Measurements from ENCODE around the gene IRF2BP2. TPM values are rescaled to one million over a fixed set of nuclear protein-coding genes. Genes with fewer than 3 reads are reported as not detected.

Gene IRF2BP2
- total and polyA plus RNA-seq, 10 of the 15 experiments (the other 5 are each of a cell fraction or from before 2014, with no cell fraction given) = 7.5 to 114 (median 52.3) TPM

DNA sequence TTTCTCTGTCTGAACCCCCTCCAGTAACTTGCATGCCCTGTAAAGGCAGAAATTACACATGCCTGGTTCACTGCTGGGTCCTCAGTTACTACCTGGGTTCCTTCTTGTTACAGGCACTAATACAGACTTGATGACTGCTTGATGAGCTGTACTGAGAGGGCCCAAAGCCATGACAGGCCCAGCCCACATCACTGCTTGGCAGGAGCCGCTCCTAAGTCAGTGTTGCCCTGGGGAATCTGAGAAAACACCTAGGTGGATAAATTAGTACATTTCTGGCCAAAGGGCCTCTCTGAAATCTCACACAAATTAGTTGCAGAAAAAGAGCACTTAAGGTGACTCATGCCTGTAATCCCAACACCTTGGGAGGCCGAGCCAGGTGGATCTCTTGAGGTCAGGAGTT, 37.8 kb upstream of the IRF2BP2 start:
- no peak overlapping the region for H3K4me3 ChIP-seq
- POLR2A ChIA-PET = interaction anchor here (1.1 kb wide), 1 partner anchor 20 kb away, joined by 3 read pairs; no protein-coding TSS in a partner anchor
- CTCF ChIA-PET = interaction anchor here (1.0 kb wide), 1 partner anchor 9 kb away, joined by 3 read pairs; no protein-coding TSS in a partner anchor
- RAD21 ChIA-PET (ENCODE audit: unreplicated experiment) = no interaction called here
- 3% methylated on average over 2 of the region's 2 CpGs for WGBS (ENCODE audit: insufficient coverage, insufficient replicate concordance, low lambda C conversion rate, missing lambda C conversion rate)
- H3K4me2 ChIP-seq (ENCODE audit: control insufficient read depth, insufficient read depth) = no peak overlapping the region
- BruUV-seq (replicated peaks) = no TSS peak
- no peak overlapping the region for H3K9ac ChIP-seq (ENCODE audit: control insufficient read depth, insufficient read depth, low read length)
- FAIRE-seq (no peak), ATAC-seq (peak; percentile 47; the same call in 2 of the 3 replicates), DNase-seq (ENCODE audit: low read depth, low spot score) (no peak)
- TF ChIP-seq ESRRA (IDR thresholded peaks at IDR 0.05; ENCODE audit: low read length) (no peak), CHD1 (IDR thresholded peaks at IDR 0.05; ENCODE audit: low read depth, low read length) (no peak), SP1 (IDR thresholded peaks at IDR 0.05; ENCODE audit: low read depth, low read length) (no peak), BMI1 (IDR thresholded peaks at IDR 0.05; ENCODE audit: borderline replicate concordance) (no peak)
- TF ChIP-seq, protein P1, sequence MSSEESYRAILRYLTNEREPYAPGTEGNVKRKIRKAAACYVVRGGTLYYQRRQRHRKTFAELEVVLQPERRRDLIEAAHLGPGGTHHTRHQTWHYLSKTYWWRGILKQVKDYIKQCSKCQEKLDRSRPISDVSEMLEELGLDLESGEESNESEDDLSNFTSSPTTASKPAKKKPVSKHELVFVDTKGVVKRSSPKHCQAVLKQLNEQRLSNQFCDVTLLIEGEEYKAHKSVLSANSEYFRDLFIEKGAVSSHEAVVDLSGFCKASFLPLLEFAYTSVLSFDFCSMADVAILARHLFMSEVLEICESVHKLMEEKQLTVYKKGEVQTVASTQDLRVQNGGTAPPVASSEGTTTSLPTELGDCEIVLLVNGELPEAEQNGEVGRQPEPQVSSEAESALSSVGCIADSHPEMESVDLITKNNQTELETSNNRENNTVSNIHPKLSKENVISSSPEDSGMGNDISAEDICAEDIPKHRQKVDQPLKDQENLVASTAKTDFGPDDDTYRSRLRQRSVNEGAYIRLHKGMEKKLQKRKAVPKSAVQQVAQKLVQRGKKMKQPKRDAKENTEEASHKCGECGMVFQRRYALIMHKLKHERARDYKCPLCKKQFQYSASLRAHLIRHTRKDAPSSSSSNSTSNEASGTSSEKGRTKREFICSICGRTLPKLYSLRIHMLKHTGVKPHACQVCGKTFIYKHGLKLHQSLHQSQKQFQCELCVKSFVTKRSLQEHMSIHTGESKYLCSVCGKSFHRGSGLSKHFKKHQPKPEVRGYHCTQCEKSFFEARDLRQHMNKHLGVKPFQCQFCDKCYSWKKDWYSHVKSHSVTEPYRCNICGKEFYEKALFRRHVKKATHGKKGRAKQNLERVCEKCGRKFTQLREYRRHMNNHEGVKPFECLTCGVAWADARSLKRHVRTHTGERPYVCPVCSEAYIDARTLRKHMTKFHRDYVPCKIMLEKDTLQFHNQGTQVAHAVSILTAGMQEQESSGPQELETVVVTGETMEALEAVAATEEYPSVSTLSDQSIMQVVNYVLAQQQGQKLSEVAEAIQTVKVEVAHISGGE (CRISPR knock-in tag; IDR thresholded peaks at IDR 0.05) = no peak
- TF ChIP-seq, protein P2, sequence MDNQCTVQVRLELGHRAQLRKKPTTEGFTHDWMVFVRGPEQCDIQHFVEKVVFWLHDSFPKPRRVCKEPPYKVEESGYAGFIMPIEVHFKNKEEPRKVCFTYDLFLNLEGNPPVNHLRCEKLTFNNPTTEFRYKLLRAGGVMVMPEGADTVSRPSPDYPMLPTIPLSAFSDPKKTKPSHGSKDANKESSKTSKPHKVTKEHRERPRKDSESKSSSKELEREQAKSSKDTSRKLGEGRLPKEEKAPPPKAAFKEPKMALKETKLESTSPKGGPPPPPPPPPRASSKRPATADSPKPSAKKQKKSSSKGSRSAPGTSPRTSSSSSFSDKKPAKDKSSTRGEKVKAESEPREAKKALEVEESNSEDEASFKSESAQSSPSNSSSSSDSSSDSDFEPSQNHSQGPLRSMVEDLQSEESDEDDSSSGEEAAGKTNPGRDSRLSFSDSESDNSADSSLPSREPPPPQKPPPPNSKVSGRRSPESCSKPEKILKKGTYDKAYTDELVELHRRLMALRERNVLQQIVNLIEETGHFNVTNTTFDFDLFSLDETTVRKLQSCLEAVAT (IDR thresholded peaks at IDR 0.05) = no peak
- TF ChIP-seq, protein P3, sequence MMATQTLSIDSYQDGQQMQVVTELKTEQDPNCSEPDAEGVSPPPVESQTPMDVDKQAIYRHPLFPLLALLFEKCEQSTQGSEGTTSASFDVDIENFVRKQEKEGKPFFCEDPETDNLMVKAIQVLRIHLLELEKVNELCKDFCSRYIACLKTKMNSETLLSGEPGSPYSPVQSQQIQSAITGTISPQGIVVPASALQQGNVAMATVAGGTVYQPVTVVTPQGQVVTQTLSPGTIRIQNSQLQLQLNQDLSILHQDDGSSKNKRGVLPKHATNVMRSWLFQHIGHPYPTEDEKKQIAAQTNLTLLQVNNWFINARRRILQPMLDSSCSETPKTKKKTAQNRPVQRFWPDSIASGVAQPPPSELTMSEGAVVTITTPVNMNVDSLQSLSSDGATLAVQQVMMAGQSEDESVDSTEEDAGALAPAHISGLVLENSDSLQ (IDR thresholded peaks at IDR 0.05) = no peak
- in situ Hi-C loops (cut with MboI) = no loop called here
- no peaks in the 10 kb centered on the region for H3K79me2 ChIP-seq (ENCODE audit: control insufficient read depth, insufficient read depth, low read length)
- H3K36me3 ChIP-seq (ENCODE audit: control insufficient read depth in 2 of 2, insufficient read depth in 2 of 2, low read length in 1 of 2) = no peaks in the 10 kb centered on the region
- no peak overlapping the region for H2AFZ ChIP-seq (ENCODE audit: control insufficient read depth, low read depth, low read length)
- H3K4me1 ChIP-seq (ENCODE audit: control insufficient read depth, insufficient read depth, low read length) = no peaks in the 10 kb centered on the region
- intact Hi-C loops (cut with micrococcal nuclease; ENCODE audit: unreplicated experiment) = no loop called here
- SMC1A ChIA-PET (ENCODE audit: uncharacterized antibody, unreplicated experiment) = interaction anchor here (1.0 kb wide), 2 partner anchors 10 to 34 kb away, joined by 3 to 4 read pairs; no protein-coding TSS in a partner anchor
- H3K27ac ChIP-seq (ENCODE audit: control insufficient read depth, insufficient read depth) = no peak overlapping the region
- no peaks in the 10 kb centered on the region for H3K27me3 ChIP-seq (replicated peaks in 1 of 2; ENCODE audit: control insufficient read depth in 2 of 2, insufficient read depth in 2 of 2, low read length in 1 of 2)
- peaks cover 2% of the 10 kb centered on the region; the same call in 2 of the 3 replicates for H3K9me3 ChIP-seq (replicated peaks; ENCODE audit: control insufficient read depth, insufficient read depth, low read length)
- H4K20me1 ChIP-seq (ENCODE audit: control insufficient read depth, insufficient read depth) = no peaks in the 10 kb centered on the region
